Transverse colon (tissue), 3 donors: Measurements from ENCODE around the gene CPTP.

Experiments
- POLR2A ChIP-seq: fragments of 450-650 bp; IDR thresholded peaks from one replicate; pipeline ENCODE4 v1.6.1; 2016; ENCODE audit warnings: antibody characterized with exemption, mild to moderate bottlenecking, moderate library complexity
- POLR2AphosphoS5 ChIP-seq, 3 donors: sonication (generic); formaldehyde crosslinking; IDR thresholded peaks; one replicate each; pipeline ENCODE4 v1.6.1; 2016; ENCODE audit warnings: antibody characterized with exemption in 3 of 3

DNA sequence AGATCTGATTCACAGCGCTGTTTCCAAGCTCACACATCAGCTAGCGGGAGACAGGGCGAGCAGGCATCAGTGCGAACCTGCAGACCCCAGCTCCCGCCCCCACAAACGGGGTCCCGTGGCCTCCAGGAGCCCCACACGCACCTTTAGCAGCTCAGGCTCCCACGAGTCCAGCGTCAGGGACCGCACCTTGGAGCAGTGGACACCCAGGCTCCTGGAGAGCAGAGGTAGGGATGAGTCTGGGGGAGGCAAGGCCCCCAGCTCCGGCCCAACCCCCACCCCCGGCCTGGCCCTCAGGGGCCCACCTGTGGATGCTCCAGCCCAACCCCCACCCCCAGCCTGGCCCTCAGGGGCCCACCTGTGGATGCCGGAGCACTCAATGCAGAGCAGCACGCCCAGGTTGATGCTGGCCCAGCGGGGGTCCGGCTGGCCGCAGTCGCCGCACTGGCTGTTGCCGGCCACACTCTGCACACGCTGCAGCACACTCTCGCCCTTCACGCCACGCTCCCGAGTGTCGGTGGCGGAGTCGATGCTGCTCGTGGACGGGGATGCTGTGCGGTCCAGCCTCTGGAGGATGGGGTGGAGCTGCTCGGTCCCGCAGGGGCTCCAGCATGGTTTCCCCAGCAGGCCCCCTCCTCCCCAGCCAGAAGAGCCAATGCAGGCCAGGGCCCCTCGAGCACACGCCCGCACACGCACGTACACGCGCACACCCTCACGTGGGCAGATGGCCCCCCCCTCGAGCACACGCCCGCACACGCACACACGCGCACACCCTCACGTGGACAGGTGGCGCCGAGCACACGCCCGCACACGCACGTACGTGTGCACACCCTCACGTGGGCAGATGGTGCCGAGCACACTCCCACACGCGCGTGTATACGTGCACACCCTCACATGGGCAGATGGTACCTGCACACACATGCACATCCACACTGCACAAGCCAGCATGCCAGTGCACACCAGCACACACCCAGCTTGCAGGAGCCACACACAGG is 28.2 kb upstream of the CPTP start:
- TF ChIP-seq POLR2AphosphoS5 (IDR thresholded peaks at IDR 0.05) = no peak
- TF ChIP-seq POLR2A = no peak
